ENCODE measurements around the gene SLC9C1.

DNA sequence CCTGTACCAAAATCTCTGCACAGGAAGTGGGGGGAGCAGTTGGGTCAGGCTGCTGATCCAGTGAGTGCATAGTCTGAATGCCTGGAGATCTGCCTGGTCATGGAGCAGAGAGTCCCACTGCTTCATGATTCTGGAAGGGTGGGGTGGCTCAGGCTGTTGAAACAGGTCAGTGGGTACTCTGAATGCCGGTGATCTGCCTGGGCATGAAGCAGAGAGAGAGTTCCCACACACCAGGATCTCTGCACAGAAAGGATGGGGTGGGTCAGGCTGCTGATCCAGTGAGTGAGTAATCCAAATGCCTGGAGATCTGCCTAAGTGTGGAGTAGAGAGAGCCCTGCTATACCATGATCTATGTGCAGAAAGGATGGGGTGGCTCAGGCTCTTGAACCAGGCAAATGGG is 144.9 kb downstream of the SLC9C1 start:
- TF ChIP-seq RAD21 (IDR thresholded peaks at IDR 0.05; ENCODE audit: low read depth) (no peak), TEAD4 (IDR thresholded peaks at IDR 0.05) (no peak), MAX (IDR thresholded peaks at IDR 0.05) (no peak), TAF1 (IDR thresholded peaks at IDR 0.05; ENCODE audit: low read depth) (no peak), EGR1 (IDR thresholded peaks at IDR 0.05) (no peak), FOXM1 (IDR thresholded peaks at IDR 0.05; ENCODE audit: borderline replicate concordance, low read depth) (no peak), EP300 (IDR thresholded peaks at IDR 0.05; ENCODE audit: borderline replicate concordance) (no peak), CEBPB (IDR thresholded peaks at IDR 0.05) (no peak), CREB1 (IDR thresholded peaks at IDR 0.05; ENCODE audit: low read depth) (no peak), NFIC (IDR thresholded peaks at IDR 0.05) (no peak), TCF12 (IDR thresholded peaks at IDR 0.05; ENCODE audit: low read depth) (no peak), REST (IDR thresholded peaks at IDR 0.05; ENCODE audit: low read depth) (no peak)
- TF ChIP-seq, protein P1, sequence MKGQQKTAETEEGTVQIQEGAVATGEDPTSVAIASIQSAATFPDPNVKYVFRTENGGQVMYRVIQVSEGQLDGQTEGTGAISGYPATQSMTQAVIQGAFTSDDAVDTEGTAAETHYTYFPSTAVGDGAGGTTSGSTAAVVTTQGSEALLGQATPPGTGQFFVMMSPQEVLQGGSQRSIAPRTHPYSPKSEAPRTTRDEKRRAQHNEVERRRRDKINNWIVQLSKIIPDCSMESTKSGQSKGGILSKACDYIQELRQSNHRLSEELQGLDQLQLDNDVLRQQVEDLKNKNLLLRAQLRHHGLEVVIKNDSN (IDR thresholded peaks at IDR 0.05), result no peak

All from Ishikawa (cell line).